Measurements from ENCODE around the gene GOLGA6L26. TPM values are rescaled to one million over a fixed set of nuclear protein-coding genes. Genes with fewer than 3 reads are reported as not detected.
"Not testable (repeated sequence)": the region's sequence is repeated elsewhere in the genome, so short reads cannot be mapped to it uniquely, and the experiment has no call there.

Gene GOLGA6L26
- total and polyA plus RNA-seq, 5 donors from 2014 or later, result not detected

DNA sequence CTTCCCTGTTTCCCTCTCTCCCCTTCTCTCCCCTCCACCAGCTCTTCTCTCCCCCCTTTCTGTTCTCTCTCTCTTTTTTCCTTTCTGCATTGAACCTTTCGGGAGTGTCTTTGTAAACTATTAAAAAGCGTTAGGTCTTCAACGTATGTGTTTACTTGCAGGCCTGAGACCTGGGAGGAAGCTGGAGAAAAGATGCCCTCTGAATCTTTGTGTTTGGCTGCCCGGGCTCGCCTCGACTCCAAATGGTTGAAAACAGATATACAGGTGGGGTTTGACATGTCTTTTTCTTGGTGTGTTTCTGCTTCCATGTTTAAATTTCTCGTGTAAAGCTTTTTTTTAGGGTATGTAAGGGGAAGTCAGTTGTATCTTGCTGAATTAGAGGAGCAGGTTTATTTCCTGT lies 29.7 kb downstream of the GOLGA6L26 start:
- peak overlapping the region; percentile 77 to 97 (median 94) for H3K4me3 Mint-ChIP-seq
- H3K36me3 Mint-ChIP-seq; H3K9me3 Mint-ChIP-seq; H3K27ac ChIP-seq (ENCODE audit: insufficient read depth, low read length, poor library complexity, severe bottlenecking); H3K27me3 Mint-ChIP-seq; H3K36me3 ChIP-seq (ENCODE audit: control insufficient read depth, insufficient read depth, low read length); H3K9me3 ChIP-seq (ENCODE audit: control insufficient read depth in 2 of 2, low read length in 2 of 2); H3K27me3 ChIP-seq (ENCODE audit: control insufficient read depth, insufficient read depth, low read length); ATAC-seq (ENCODE audit: low read depth in 2 of 2): not testable (repeated sequence)
- DNase-seq, result peak in 2 of 3 donors; percentile 19 to 39
- peaks cover 10% of the 10 kb centered on the region for H3K4me1 ChIP-seq (ENCODE audit: control insufficient read depth, insufficient read depth, low read length, poor library complexity, severe bottlenecking)
- H3K4me1 Mint-ChIP-seq, result peaks cover 11 to 42% (median 25%) of the 10 kb centered on the region in 4 donors
- peak overlapping the region; percentile 78 to 89 (median 88) for H3K27ac Mint-ChIP-seq
- peak overlapping the region; percentile 78 for H3K4me3 ChIP-seq (ENCODE audit: low read depth, low read length)

DNA sequence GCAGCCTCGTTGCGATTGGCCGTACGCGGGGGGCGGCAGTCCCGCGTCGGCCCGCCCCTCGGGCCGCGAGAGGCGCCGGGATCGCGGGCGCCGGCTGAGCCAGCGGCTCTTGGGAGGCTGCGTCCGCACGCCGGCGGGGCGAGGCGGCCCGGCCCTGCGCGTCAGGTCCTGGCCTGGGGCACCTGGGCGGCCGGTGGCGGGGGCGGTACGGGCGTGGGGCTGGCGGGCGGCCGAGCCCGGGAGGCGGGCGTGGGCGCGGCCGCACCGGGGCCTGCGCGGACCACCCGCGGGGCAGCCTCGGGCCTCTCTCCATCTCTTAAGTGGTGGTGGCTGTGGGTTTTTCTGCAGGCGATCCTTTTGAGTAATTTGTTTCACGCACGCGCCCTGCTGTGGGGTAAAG lies 30.3 kb downstream of the GOLGA6L26 start:
- not testable (repeated sequence) for H3K9me3 ChIP-seq (ENCODE audit: control insufficient read depth in 2 of 2, low read length in 2 of 2); H3K9me3 Mint-ChIP-seq; ATAC-seq (ENCODE audit: low read depth in 2 of 2); H3K36me3 ChIP-seq (ENCODE audit: control insufficient read depth, insufficient read depth, low read length); H3K27ac ChIP-seq (ENCODE audit: insufficient read depth, low read length, poor library complexity, severe bottlenecking); H3K27me3 ChIP-seq (ENCODE audit: control insufficient read depth, insufficient read depth, low read length); H3K36me3 Mint-ChIP-seq; H3K27me3 Mint-ChIP-seq
- Mint-ChIP-seq H3K4me3 (peak overlapping the region; percentile 77 to 97 (median 94)), H3K27ac (peak overlapping the region in 2 of 3 donors; percentile 78 to 88), H3K4me1 (peaks cover 11 to 36% (median 25%) of the 10 kb centered on the region in 4 donors)
- H3K4me1 ChIP-seq (ENCODE audit: control insufficient read depth, insufficient read depth, low read length, poor library complexity, severe bottlenecking), result peaks cover 10% of the 10 kb centered on the region
- peak overlapping the region; percentile 78 for H3K4me3 ChIP-seq (ENCODE audit: low read depth, low read length)
- DNase-seq, result peak; percentile 44 to 53 (median 47)

DNA sequence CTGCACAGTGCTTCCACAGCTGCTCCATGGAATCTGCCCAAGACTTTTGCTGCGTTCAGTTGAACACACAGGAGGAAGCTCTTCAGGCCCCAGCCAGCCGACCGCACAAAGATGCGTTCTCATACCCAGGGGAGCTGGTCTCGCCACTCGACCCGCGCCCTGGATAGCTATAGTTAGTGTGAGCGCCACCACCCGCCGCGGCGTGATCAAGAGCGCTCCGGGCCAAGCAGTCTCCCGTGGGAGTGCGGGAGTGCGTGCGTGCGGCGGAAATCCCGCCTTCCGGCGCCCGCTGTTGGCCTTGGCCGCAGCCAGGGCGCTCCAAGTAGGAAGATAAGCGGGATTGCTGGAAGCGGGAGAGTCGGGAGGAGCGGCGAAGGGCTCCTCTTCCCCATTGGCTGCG lies 30.8 kb downstream of the GOLGA6L26 start:
- H3K27ac ChIP-seq (ENCODE audit: insufficient read depth, low read length, poor library complexity, severe bottlenecking); H3K9me3 ChIP-seq (ENCODE audit: control insufficient read depth in 2 of 2, low read length in 2 of 2); H3K36me3 Mint-ChIP-seq; H3K27me3 Mint-ChIP-seq; DNase-seq; H3K27ac Mint-ChIP-seq; H3K36me3 ChIP-seq (ENCODE audit: control insufficient read depth, insufficient read depth, low read length); H3K4me3 Mint-ChIP-seq; H3K9me3 Mint-ChIP-seq; H3K4me3 ChIP-seq (ENCODE audit: low read depth, low read length); H3K27me3 ChIP-seq (ENCODE audit: control insufficient read depth, insufficient read depth, low read length): not testable (repeated sequence)
- peak in 1 of 2 donors; percentile 60 for ATAC-seq (ENCODE audit: low read depth in 2 of 2)
- peaks cover 11 to 36% (median 24%) of the 10 kb centered on the region in 4 donors for H3K4me1 Mint-ChIP-seq
- H3K4me1 ChIP-seq (ENCODE audit: control insufficient read depth, insufficient read depth, low read length, poor library complexity, severe bottlenecking), result peaks cover 10% of the 10 kb centered on the region

Other genes starting within 250 kb of the GOLGA6L26 start
- gene GOLGA6L1, start 197.4 kb downstream of the GOLGA6L26 start, total RNA-seq, result not detected
- gene GOLGA6L1, start 197.4 kb downstream of the GOLGA6L26 start, polyA plus RNA-seq, result not detected
- not detected for gene GOLGA8S, start 20.6 kb upstream of the GOLGA6L26 start, total RNA-seq
- not detected for gene GOLGA8S, start 20.6 kb upstream of the GOLGA6L26 start, polyA plus RNA-seq
- not detected for gene GOLGA6L2, start 113.0 kb upstream of the GOLGA6L26 start, total RNA-seq
- gene GOLGA6L2, start 113.0 kb upstream of the GOLGA6L26 start, polyA plus RNA-seq, result not detected
- gene MKRN3, start 231.5 kb upstream of the GOLGA6L26 start, total RNA-seq, result 2.8 TPM
- 1 to 10 TPM; 2.2 to 3.2 (median 2.4) TPM for gene MKRN3, start 231.5 kb upstream of the GOLGA6L26 start, polyA plus RNA-seq

All from CD4-positive, CD25-positive, alpha-beta regulatory T cell (primary cell).